PC-3 (cell line): ENCODE results near the gene WDR72. TPM values are rescaled to one million over a fixed set of nuclear protein-coding genes. Genes with fewer than 3 reads are reported as not detected.

Source experiments
- ATAC-seq: fragments of 200-7000 bp; cut with Tn5 transposase; 2 replicates; pipeline ENCODE4 v1.9.1; 2020; ENCODE audit warnings: mild to moderate bottlenecking, moderate library complexity
- BruUV-seq: library from RNA; stranded (reverse); fragments of 400-500 nt; replicated peaks from 2 replicates; lab custom pipeline; 2021; lab: Mats Ljungman, UMichigan
- CTCF ChIA-PET: fragments of 300-600 bp; sonication (Branson Sonifier 250); formaldehyde crosslinking; loops from one replicate; lab custom pipeline; 2022; ENCODE audit warnings: antibody characterized with exemption; lab: Charles Lee
- POLR2A ChIA-PET: fragments of 300-600 bp; sonication (Branson Sonifier 250); formaldehyde crosslinking; loops from one replicate; lab custom pipeline; 2022; ENCODE audit warnings: antibody characterized with exemption; ENCODE audit not compliant: unreplicated experiment; lab: Charles Lee
- DNase-seq: peaks from one replicate; pipeline ENCODE4 v3.0.0-alpha.2; 2015
- H2AFZ ChIP-seq: fragments of 300-600 bp; sonication (generic); 2 replicates; pipeline ENCODE4 v1.6.0; 2016; ENCODE audit warnings: antibody characterized with exemption, low read length
- H3F3A ChIP-seq: fragments of 300-600 bp; sonication (generic); one replicate; pipeline ENCODE4 v1.6.0; 2017; ENCODE audit warnings: antibody characterized with exemption, low read length, control low read depth, mild to moderate bottlenecking; ENCODE audit not compliant: unreplicated experiment
- H3K27ac ChIP-seq: fragments of 300-600 bp; sonication (generic); 2 replicates; pipeline ENCODE4 v1.5.1; 2016; ENCODE audit warnings: mild to moderate bottlenecking, low read length
- H3K27me3 ChIP-seq: fragments of 300-600 bp; sonication (generic); 2 replicates; pipeline ENCODE4 v1.6.1; 2016; ENCODE audit warnings: low read length, mixed read lengths
- H3K36me3 ChIP-seq: fragments of 300-600 bp; sonication (generic); 2 replicates; pipeline ENCODE4 v1.6.1; 2016; ENCODE audit warnings: low read depth, mixed run types, low read length, mixed read lengths
- H3K4me1 ChIP-seq: fragments of 300-600 bp; sonication (generic); 2 replicates; pipeline ENCODE4 v1.5.1; 2016; ENCODE audit warnings: low read length; ENCODE audit not compliant: insufficient read depth
- H3K4me2 ChIP-seq: fragments of 300-600 bp; sonication (generic); 2 replicates; pipeline ENCODE4 v1.6.0; 2016; ENCODE audit warnings: low read length
- H3K4me3 ChIP-seq: fragments of 300-600 bp; sonication (generic); 2 replicates; pipeline ENCODE4 v1.5.1; 2016; ENCODE audit warnings: mild to moderate bottlenecking, low read length, mixed read lengths
- H3K79me2 ChIP-seq: fragments of 300-600 bp; sonication (generic); 2 replicates; pipeline ENCODE4 v1.6.1; 2017; ENCODE audit warnings: low read length, mixed read lengths
- H3K9ac ChIP-seq: fragments of 300-600 bp; sonication (generic); 2 replicates; pipeline ENCODE4 v1.6.0; 2016; ENCODE audit warnings: mild to moderate bottlenecking, low read length
- H3K9me2 ChIP-seq: fragments of 300-600 bp; sonication (generic); replicated peaks from 2 replicates; pipeline ENCODE4 v1.6.1; 2016; ENCODE audit warnings: mixed run types, low read length, mixed read lengths
- H3K9me3 ChIP-seq: fragments of 300-600 bp; sonication (generic); 2 replicates; pipeline ENCODE4 v1.6.1; 2016; ENCODE audit warnings: low read length, mixed read lengths
- H4K20me1 ChIP-seq: fragments of 300-600 bp; sonication (generic); 2 replicates; pipeline ENCODE4 v1.6.1; 2016; ENCODE audit warnings: low read length, mixed read lengths
- EZH2 ChIP-seq: fragments of 300-600 bp; sonication (generic); IDR thresholded peaks from one replicate; pipeline ENCODE4 v1.6.1; 2017; ENCODE audit warnings: antibody characterized with exemption, mild to moderate bottlenecking, low read length; ENCODE audit not compliant: unreplicated experiment
- EZH2phosphoT487 ChIP-seq: fragments of 300-600 bp; sonication (generic); IDR thresholded peaks from 2 replicates; pipeline ENCODE4 v1.6.1; 2018; ENCODE audit warnings: mild to moderate bottlenecking, antibody characterized with exemption, low read length, borderline replicate concordance
- intact Hi-C: fragments of 100-400 bp; cut with micrococcal nuclease; formaldehyde crosslinking; loops from 2 replicates; pipeline ENCODE4 v1.9.0; 2023
- total RNA-seq: library from RNA; depleted of rRNA; stranded (reverse); fragments of >200 nt; gene quantifications from 2 replicates; pipeline ENCODE4 v1.2.3, GENCODE V29; 2014
- TF ChIP-seq, protein P1 (sequence below): fragments of 300-600 bp; sonication (generic); conservative IDR thresholded peaks from 2 replicates; pipeline ENCODE4 v1.5.1; 2017; ENCODE audit warnings: antibody characterized with exemption, low read depth, mild to moderate bottlenecking, low read length

Gene WDR72
- total RNA-seq, 1 experiment from 2014 or later, result 5.9 TPM

DNA sequence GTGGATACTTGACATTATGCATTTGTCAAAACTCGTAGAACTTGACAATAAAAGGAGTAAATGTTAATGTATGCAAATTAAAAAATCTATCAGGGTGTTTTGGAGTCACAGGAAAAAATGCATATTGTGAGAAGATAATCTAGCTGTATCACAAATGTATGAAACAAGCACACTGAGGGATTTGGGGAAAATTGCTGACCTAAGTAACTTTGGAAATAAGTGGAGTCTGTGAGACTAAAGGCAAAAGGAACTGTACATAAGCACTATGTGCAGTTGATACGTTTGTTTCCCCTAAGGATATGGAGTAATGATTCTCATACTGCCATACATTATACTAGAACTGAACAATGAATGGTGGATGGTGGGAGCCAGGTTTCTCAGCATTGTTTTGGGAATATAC lies 43.2 kb upstream of the WDR72 start:
- Histone ChIP-seq H3K4me1 (no peaks in the 10 kb centered on the region), H4K20me1 (no peaks in the 10 kb centered on the region), H3K4me3 (no peak overlapping the region), H2AFZ (no peak overlapping the region), H3K79me2 (no peaks in the 10 kb centered on the region), H3K9me3 (no peaks in the 10 kb centered on the region), H3K4me2 (no peak overlapping the region), H3K36me3 (no peaks in the 10 kb centered on the region), H3K27ac (no peak overlapping the region), H3K9ac (no peak overlapping the region), H3K9me2 (no peaks in the 10 kb centered on the region), H3K27me3 (no peaks in the 10 kb centered on the region), H3F3A (no peaks in the 10 kb centered on the region)
- CTCF ChIA-PET, result no interaction called here
- DNase-seq (no peak), ATAC-seq (no peak)
- no TSS peak for BruUV-seq
- POLR2A ChIA-PET, result no interaction called here
- intact Hi-C loops, result no loop called here
- TF ChIP-seq EZH2phosphoT487 (no peak), EZH2 (no peak)
- TF ChIP-seq, protein P1, sequence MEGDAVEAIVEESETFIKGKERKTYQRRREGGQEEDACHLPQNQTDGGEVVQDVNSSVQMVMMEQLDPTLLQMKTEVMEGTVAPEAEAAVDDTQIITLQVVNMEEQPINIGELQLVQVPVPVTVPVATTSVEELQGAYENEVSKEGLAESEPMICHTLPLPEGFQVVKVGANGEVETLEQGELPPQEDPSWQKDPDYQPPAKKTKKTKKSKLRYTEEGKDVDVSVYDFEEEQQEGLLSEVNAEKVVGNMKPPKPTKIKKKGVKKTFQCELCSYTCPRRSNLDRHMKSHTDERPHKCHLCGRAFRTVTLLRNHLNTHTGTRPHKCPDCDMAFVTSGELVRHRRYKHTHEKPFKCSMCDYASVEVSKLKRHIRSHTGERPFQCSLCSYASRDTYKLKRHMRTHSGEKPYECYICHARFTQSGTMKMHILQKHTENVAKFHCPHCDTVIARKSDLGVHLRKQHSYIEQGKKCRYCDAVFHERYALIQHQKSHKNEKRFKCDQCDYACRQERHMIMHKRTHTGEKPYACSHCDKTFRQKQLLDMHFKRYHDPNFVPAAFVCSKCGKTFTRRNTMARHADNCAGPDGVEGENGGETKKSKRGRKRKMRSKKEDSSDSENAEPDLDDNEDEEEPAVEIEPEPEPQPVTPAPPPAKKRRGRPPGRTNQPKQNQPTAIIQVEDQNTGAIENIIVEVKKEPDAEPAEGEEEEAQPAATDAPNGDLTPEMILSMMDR, result no peak

DNA sequence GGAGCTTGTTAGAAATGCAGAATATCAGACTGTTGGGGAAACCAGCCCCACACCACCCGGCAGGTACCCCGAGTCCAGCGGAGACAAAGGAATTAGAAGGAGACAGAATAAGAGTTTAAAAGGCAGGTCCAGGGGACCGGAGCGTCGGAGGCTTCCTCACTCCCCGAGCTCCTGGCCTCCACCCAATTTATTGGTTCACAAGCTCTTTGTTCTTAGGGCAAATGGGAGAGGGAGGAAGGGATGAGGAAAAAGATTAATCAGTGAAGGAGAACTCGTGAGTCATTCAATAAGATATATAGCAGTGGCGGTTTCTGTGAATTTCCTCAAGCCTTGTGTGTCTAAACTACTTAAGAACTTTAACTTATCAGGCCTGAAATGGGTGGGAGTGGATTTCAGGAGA lies 32.1 kb upstream of the WDR72 start:
- H2AFZ ChIP-seq, result no peak overlapping the region
- H3K27ac ChIP-seq, result no peak overlapping the region
- CTCF ChIA-PET, result no interaction called here
- H4K20me1 ChIP-seq, result no peaks in the 10 kb centered on the region
- no peaks in the 10 kb centered on the region for H3K4me1 ChIP-seq
- no peaks in the 10 kb centered on the region for H3F3A ChIP-seq
- TF ChIP-seq EZH2phosphoT487 (no peak), EZH2 (no peak)
- TF ChIP-seq, protein P1, result no peak
- H3K9me2 ChIP-seq, result no peaks in the 10 kb centered on the region
- no peak overlapping the region for H3K4me2 ChIP-seq
- no peaks in the 10 kb centered on the region for H3K9me3 ChIP-seq
- intact Hi-C loops, result no loop called here
- H3K79me2 ChIP-seq, result no peaks in the 10 kb centered on the region
- H3K36me3 ChIP-seq, result no peaks in the 10 kb centered on the region
- no TSS peak for BruUV-seq
- peaks cover 6% of the 10 kb centered on the region; the same call in 1 of the 2 replicates for H3K27me3 ChIP-seq
- no peak overlapping the region for H3K4me3 ChIP-seq
- POLR2A ChIA-PET, result no interaction called here
- no peak overlapping the region for H3K9ac ChIP-seq
- DNase-seq, result no peak
- no peak for ATAC-seq

DNA sequence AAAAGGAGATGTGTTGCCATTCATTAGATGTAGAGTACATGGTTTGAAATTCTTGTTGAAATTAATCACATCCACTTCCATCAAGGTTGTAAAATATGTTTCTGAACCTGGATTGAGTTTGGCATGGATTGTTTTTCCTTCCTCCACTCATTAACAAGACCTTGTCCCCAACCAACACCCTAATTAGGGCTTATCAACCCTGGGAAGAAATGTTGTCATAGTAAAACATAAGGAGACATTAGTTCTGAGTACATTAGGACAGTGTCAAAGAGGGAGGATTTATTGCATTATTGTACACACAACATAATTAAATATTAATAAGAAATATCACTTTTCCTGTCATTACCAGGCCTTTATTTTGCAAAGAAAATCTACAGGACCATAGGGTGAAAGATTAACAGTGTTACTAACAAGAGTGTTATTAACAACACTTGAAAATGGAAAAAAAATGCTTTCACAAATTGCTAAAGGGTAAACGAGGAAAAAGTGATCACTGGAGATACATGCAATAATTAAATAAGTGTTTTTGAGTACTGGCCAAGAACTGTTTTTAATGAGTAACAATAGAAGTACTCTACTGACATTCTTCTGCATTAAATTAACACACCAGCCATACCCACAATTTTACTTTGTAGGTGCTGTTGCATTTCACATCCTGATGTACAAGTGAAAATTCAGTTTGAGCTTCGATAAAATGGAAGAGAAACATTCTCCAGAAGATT lies 30.4 kb upstream of the WDR72 start:
- H2AFZ ChIP-seq, result no peak overlapping the region
- peaks cover 6% of the 10 kb centered on the region; the same call in 1 of the 2 replicates for H3K27me3 ChIP-seq
- ChIA-PET POLR2A (no interaction called here), CTCF (no interaction called here)
- ATAC-seq (no peak), DNase-seq (no peak)
- no peaks in the 10 kb centered on the region for H3F3A ChIP-seq
- H3K36me3 ChIP-seq, result no peaks in the 10 kb centered on the region
- H3K4me3 ChIP-seq, result no peak overlapping the region
- H4K20me1 ChIP-seq, result no peaks in the 10 kb centered on the region
- no peak for TF ChIP-seq EZH2phosphoT487
- TF ChIP-seq, protein P1, result no peak
- no peak for TF ChIP-seq EZH2
- no peak overlapping the region for H3K9ac ChIP-seq
- intact Hi-C loops, result no loop called here
- BruUV-seq, result no TSS peak
- no peaks in the 10 kb centered on the region for H3K9me3 ChIP-seq
- no peaks in the 10 kb centered on the region for H3K4me1 ChIP-seq
- no peak overlapping the region for H3K27ac ChIP-seq
- no peaks in the 10 kb centered on the region for H3K9me2 ChIP-seq
- no peaks in the 10 kb centered on the region for H3K79me2 ChIP-seq
- H3K4me2 ChIP-seq, result no peak overlapping the region
